Left hindlimb (tissue), 1 donor: Measurements from ENCODE around the gene DISC1.
"Not testable (repeated sequence)": the region's sequence is repeated elsewhere in the genome, so short reads cannot be mapped to it uniquely, and the experiment has no call there.

Source experiments
- DNase-seq: peaks from one replicate; pipeline ENCODE4 v3.0.0-alpha.2; 2018

DISC1 gene

GRCh38 chr1:231639819-231640218, 13.2 kb downstream of the DISC1 start:
- DNase-seq: no peak

GRCh38 chr1:231641444-231641843, 14.9 kb downstream of the DISC1 start:
- DNase-seq: not testable (repeated sequence)

- not testable (repeated sequence) for DNase-seq
These were observed 15.5 kb downstream of the DISC1 start for GRCh38 chr1:231642061-231642460.

- DNase-seq: no peak
These were observed 16.0 kb downstream of the DISC1 start for GRCh38 chr1:231642618-231643017.

GRCh38 chr1:231643071-231643934, 16.7 kb downstream of the DISC1 start:
- no peak for DNase-seq

GRCh38 chr1:231643935-231644237, 17.3 kb downstream of the DISC1 start:
- DNase-seq: no peak

GRCh38 chr1:231645634-231646033, 19.0 kb downstream of the DISC1 start:
- DNase-seq: not testable (repeated sequence)

GRCh38 chr1:231646165-231646564, 19.6 kb downstream of the DISC1 start:
- not testable (repeated sequence) for DNase-seq

GRCh38 chr1:231651621-231652260, 25.2 kb downstream of the DISC1 start:
- DNase-seq: not testable (repeated sequence)

- DNase-seq: no peak
These were observed 27.0 kb downstream of the DISC1 start for GRCh38 chr1:231653632-231654031.

GRCh38 chr1:231656741-231657140, 30.2 kb downstream of the DISC1 start:
- no peak for DNase-seq

- not testable (repeated sequence) for DNase-seq
These were observed 31.6 kb downstream of the DISC1 start for GRCh38 chr1:231658223-231658622.

- no peak for DNase-seq
These were observed 33.6 kb downstream of the DISC1 start for GRCh38 chr1:231660198-231660597.

GRCh38 chr1:231663211-231663792, 36.7 kb downstream of the DISC1 start:
- no peak for DNase-seq

- DNase-seq: no peak
These were observed 38.5 kb downstream of the DISC1 start for GRCh38 chr1:231665101-231665500.

GRCh38 chr1:231665726-231666125, 39.1 kb downstream of the DISC1 start:
- DNase-seq: no peak

GRCh38 chr1:231666220-231666936, 39.8 kb downstream of the DISC1 start:
- no peak for DNase-seq

GRCh38 chr1:231666937-231667608, 40.5 kb downstream of the DISC1 start:
- DNase-seq: no peak

- DNase-seq: no peak
These were observed 41.4 kb downstream of the DISC1 start for GRCh38 chr1:231667896-231668506.

- no peak for DNase-seq
These were observed 42.2 kb downstream of the DISC1 start for GRCh38 chr1:231668826-231669225.

GRCh38 chr1:231669864-231670621, 43.5 kb downstream of the DISC1 start:
- DNase-seq: not testable (repeated sequence)

- no peak for DNase-seq
These were observed 44.2 kb downstream of the DISC1 start for GRCh38 chr1:231670755-231671154.
